Fibroblast of pulmonary artery (primary cell): ENCODE data around the gene PPM1A.

Experiments used
- DNase-seq: peaks from one replicate; pipeline ENCODE4 v3.0.0-alpha.2; 2010; ENCODE audit warnings: low read depth
- H3K4me3 ChIP-seq: replicated peaks from 2 replicates; pipeline ENCODE4 v1.5.1; 2011; ENCODE audit warnings: low read depth, mild to moderate bottlenecking, control low read depth, low read length, moderate library complexity
- CTCF ChIP-seq: IDR thresholded peaks from 2 replicates; pipeline ENCODE4 v1.5.1; 2011; ENCODE audit warnings: mild to moderate bottlenecking, control low read depth, low read length, inconsistent platforms; ENCODE audit errors: missing control alignments

The PPM1A gene

GRCh38 chr14:60328583-60328982, 79.6 kb downstream of the PPM1A start:
- TF ChIP-seq CTCF = no peak
- no peak for DNase-seq
- H3K4me3 ChIP-seq = no peak overlapping the region

- TF ChIP-seq CTCF = no peak
- DNase-seq = no peak
- H3K4me3 ChIP-seq = no peak overlapping the region
These were observed 80.3 kb downstream of the PPM1A start for GRCh38 chr14:60329274-60329673.

GRCh38 chr14:60331201-60332045, 82.4 kb downstream of the PPM1A start:
- H3K4me3 ChIP-seq = peak overlapping the region; percentile 18
- TF ChIP-seq CTCF = peak; percentile 67
- peak; percentile 55 for DNase-seq

GRCh38 chr14:60332046-60332399, 83.0 kb downstream of the PPM1A start:
- no peak for TF ChIP-seq CTCF
- no peak for DNase-seq
- no peak overlapping the region for H3K4me3 ChIP-seq

GRCh38 chr14:60332869-60333268, 83.8 kb downstream of the PPM1A start:
- no peak for TF ChIP-seq CTCF
- no peak for DNase-seq

GRCh38 chr14:60339571-60339970, 90.5 kb downstream of the PPM1A start:
- no peak for TF ChIP-seq CTCF
- no peak for DNase-seq
- no peak overlapping the region for H3K4me3 ChIP-seq

More at GRCh38 chr14:60332869-60333268, 83.8 kb downstream of the PPM1A start:
- H3K4me3 ChIP-seq = no peak overlapping the region

- no peak for DNase-seq
- no peak overlapping the region for H3K4me3 ChIP-seq
- TF ChIP-seq CTCF = no peak
These were observed 94.6 kb downstream of the PPM1A start for GRCh38 chr14:60343571-60344071.
